ENCODE measurements around the gene ANGPTL2. TPM values are rescaled to one million over a fixed set of nuclear protein-coding genes. Genes with fewer than 3 reads are reported as not detected.

ANGPTL2 gene
- polyA plus RNA-seq, 2 of the 4 experiments (the other 2 are of a cell fraction) = 0.06 TPM; not detected in 1

GRCh38 chr9:127140842-127141675 lies 18.6 kb upstream of the ANGPTL2 start:
- no peak overlapping the region for H3K27ac ChIP-seq
- H3K4me1 ChIP-seq = peaks cover 11% of the 10 kb centered on the region; the same call in 2 of the 3 replicates
- no peak overlapping the region for H3K4me2 ChIP-seq
- no peak for ATAC-seq
- no peaks in the 10 kb centered on the region for H3K9me3 ChIP-seq
- 77% methylated on average over 9 of the region's 9 CpGs for WGBS (ENCODE audit: missing lambda C conversion rate)
- no peak for DNase-seq (ENCODE audit: low read depth in 1 of 2, low spot score in 1 of 2)
- TF ChIP-seq PHF8 (IDR thresholded peaks at IDR 0.05; ENCODE audit: borderline replicate concordance, low read depth) (no peak), NPAS2 (CRISPR knock-in tag; IDR thresholded peaks at IDR 0.05; ENCODE audit: borderline replicate concordance) (no peak), CHD2 (IDR thresholded peaks at IDR 0.05; ENCODE audit: low read length, partially characterized antibody) (no peak), HES2 (IDR thresholded peaks at IDR 0.05) (no peak), CEBPB (IDR thresholded peaks at IDR 0.05) (no peak), RCOR1 (IDR thresholded peaks at IDR 0.05; ENCODE audit: low read depth, low read length) (no peak), POLR2AphosphoS2 (conservative IDR thresholded peaks at IDR 0.05; ENCODE audit: low read length) (no peak), BHLHE40 (IDR thresholded peaks at IDR 0.05; ENCODE audit: low read depth, low read length) (no peak), BCL3 (IDR thresholded peaks at IDR 0.05) (no peak), SMC3 (IDR thresholded peaks at IDR 0.05) (no peak), MAX (IDR thresholded peaks at IDR 0.05) (no peak), ELK1 (IDR thresholded peaks at IDR 0.05; ENCODE audit: low read depth, low read length) (no peak), TP53 (CRISPR knock-in tag; IDR thresholded peaks at IDR 0.05) (no peak), CBX8 (IDR thresholded peaks at IDR 0.05) (no peak), HEYL (CRISPR knock-in tag; IDR thresholded peaks at IDR 0.05) (no peak), JUN (IDR thresholded peaks at IDR 0.05) (no peak)
- TF ChIP-seq, protein P1, sequence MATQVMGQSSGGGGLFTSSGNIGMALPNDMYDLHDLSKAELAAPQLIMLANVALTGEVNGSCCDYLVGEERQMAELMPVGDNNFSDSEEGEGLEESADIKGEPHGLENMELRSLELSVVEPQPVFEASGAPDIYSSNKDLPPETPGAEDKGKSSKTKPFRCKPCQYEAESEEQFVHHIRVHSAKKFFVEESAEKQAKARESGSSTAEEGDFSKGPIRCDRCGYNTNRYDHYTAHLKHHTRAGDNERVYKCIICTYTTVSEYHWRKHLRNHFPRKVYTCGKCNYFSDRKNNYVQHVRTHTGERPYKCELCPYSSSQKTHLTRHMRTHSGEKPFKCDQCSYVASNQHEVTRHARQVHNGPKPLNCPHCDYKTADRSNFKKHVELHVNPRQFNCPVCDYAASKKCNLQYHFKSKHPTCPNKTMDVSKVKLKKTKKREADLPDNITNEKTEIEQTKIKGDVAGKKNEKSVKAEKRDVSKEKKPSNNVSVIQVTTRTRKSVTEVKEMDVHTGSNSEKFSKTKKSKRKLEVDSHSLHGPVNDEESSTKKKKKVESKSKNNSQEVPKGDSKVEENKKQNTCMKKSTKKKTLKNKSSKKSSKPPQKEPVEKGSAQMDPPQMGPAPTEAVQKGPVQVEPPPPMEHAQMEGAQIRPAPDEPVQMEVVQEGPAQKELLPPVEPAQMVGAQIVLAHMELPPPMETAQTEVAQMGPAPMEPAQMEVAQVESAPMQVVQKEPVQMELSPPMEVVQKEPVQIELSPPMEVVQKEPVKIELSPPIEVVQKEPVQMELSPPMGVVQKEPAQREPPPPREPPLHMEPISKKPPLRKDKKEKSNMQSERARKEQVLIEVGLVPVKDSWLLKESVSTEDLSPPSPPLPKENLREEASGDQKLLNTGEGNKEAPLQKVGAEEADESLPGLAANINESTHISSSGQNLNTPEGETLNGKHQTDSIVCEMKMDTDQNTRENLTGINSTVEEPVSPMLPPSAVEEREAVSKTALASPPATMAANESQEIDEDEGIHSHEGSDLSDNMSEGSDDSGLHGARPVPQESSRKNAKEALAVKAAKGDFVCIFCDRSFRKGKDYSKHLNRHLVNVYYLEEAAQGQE (IDR thresholded peaks at IDR 0.05) = no peak
- CTCF ChIA-PET = interaction anchor here (0.6 to 1.6 kb wide), 2 partner anchors 176 to 377 kb away, joined by 3 to 5 read pairs; no protein-coding TSS in a partner anchor
- POLR2A ChIA-PET = no interaction called here
- no peak overlapping the region for H3K4me3 ChIP-seq
- FAIRE-seq = no peak

- DNase-seq (ENCODE audit: low read depth in 1 of 2, low spot score in 1 of 2) (no peak), ATAC-seq (no peak), FAIRE-seq (no peak)
- H3K4me3 ChIP-seq = no peak overlapping the region
- no peak overlapping the region for H3K4me2 ChIP-seq
- H3K4me1 ChIP-seq = peaks cover 11% of the 10 kb centered on the region; the same call in 2 of the 3 replicates
- no peak overlapping the region for H3K27ac ChIP-seq
- TF ChIP-seq CHD4 (IDR thresholded peaks at IDR 0.05; ENCODE audit: borderline replicate concordance) (no peak), NFE2L2 (conservative IDR thresholded peaks at IDR 0.05; ENCODE audit: low read length) (no peak), EP300 (IDR thresholded peaks at IDR 0.05) (no peak), BHLHE40 (IDR thresholded peaks at IDR 0.05; ENCODE audit: low read depth, low read length) (no peak), ZC3H11A (IDR thresholded peaks at IDR 0.05) (no peak), NPAS2 (CRISPR knock-in tag; IDR thresholded peaks at IDR 0.05; ENCODE audit: borderline replicate concordance) (no peak), HEYL (CRISPR knock-in tag; IDR thresholded peaks at IDR 0.05) (no peak), JUNB (IDR thresholded peaks at IDR 0.05) (no peak), RFX5 (IDR thresholded peaks at IDR 0.05) (no peak), FOSL2 (IDR thresholded peaks at IDR 0.05) (no peak), FOSL2 (CRISPR knock-in tag; IDR thresholded peaks at IDR 0.05) (no peak), ZNF302 (CRISPR knock-in tag; IDR thresholded peaks at IDR 0.05) (no peak), MAFK (IDR thresholded peaks at IDR 0.05; ENCODE audit: partially characterized antibody) (no peak), TP53 (CRISPR knock-in tag; IDR thresholded peaks at IDR 0.05) (no peak), SMC3 (IDR thresholded peaks at IDR 0.05) (no peak)
- ChIA-PET CTCF (interaction anchor here (0.6 to 1.6 kb wide), 2 partner anchors 175 to 376 kb away, joined by 3 to 5 read pairs; no protein-coding TSS in a partner anchor), POLR2A (no interaction called here)
- H3K9me3 ChIP-seq = no peaks in the 10 kb centered on the region
- WGBS (ENCODE audit: missing lambda C conversion rate) = 81% methylated on average over 6 of the region's 6 CpGs
Measured at GRCh38 chr9:127140181-127140580, 17.7 kb upstream of the ANGPTL2 start.

Data from A549 (cell line).